Lower leg skin (tissue), 3 donors: ENCODE results near the gene PSMF1.

ENCODE experiments used
- CTCF ChIP-seq, 3 donors: fragments of 450-650 bp; IDR thresholded peaks; one replicate each; pipeline ENCODE4 v1.5.1; 2016; ENCODE audit warnings: antibody characterized with exemption in 3 of 3, mild to moderate bottlenecking in 3 of 3, moderate library complexity in 2 of 3
- POLR2A ChIP-seq, 2 donors: fragments of 450-650 bp; IDR thresholded peaks; one replicate each; pipeline ENCODE4 v1.6.1; 2016 to 2017; ENCODE audit warnings: antibody characterized with exemption in 2 of 2, mild to moderate bottlenecking in 1 of 2, moderate library complexity in 1 of 2

- no peak for TF ChIP-seq CTCF (IDR thresholded peaks at IDR 0.05)
- TF ChIP-seq POLR2A (IDR thresholded peaks at IDR 0.05): no peak
These were observed 64.8 kb downstream of the PSMF1 start for GRCh38 chr20:1183153-1183552.
